Kidney capillary endothelial cell (primary cell): ENCODE data around the gene ABCC1.
"Not testable (repeated sequence)": the region's sequence is repeated elsewhere in the genome, so short reads cannot be mapped to it uniquely, and the experiment has no call there.

Experiments used
- DNase-seq: peaks from one replicate; pipeline ENCODE4 v3.0.0-alpha.2; 2018; ENCODE audit warnings: low spot score

The ABCC1 gene

DNA sequence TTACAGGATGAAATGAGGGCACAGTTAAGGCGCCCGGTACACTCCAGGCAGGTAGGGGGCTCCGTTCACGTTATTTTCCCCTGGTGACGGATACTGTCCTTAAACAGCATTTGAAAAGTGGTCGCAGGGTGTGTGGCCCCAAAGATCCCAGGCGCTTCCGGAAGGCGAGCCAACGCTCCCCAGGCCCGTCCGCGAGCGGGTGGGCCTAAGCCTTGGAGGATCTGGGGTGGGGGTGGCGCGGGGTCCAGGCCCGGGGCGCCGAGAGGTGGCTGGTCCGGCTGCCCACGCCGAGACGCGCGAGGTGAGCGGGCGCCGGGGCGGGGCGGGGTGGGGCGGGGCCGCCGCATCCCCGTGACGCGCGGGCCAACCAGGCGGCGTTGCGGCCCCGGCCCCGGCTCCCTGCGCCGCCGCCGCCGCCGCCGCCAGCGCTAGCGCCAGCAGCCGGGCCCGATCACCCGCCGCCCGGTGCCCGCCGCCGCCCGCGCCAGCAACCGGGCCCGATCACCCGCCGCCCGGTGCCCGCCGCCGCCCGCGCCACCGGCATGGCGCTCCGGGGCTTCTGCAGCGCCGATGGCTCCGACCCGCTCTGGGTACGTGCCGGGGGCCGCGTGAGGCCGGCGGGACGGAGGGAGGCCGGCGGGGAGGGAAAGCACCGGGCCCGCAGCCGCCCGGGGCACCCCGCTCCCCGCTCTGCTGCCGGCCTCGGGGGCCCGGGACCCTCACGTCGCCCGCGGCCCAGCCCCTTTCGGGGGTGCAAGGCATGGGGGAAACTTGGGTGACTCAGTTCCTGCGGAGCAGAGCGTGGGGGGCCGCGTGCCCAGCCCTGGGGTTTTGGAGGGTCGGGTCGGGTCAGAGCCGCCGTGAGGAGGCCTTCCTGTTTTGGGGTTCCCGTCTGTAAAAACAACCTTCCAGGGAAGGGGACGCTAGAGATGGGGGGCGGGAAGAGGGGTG lies at the start of gene ABCC1:
Gene ABCC1, plus strand, starts transcription at position 407 of the 951 bp plus-strand sequence. Its CDS starts 136 bp downstream, at position 543.
- DNase-seq = no peak

DNA sequence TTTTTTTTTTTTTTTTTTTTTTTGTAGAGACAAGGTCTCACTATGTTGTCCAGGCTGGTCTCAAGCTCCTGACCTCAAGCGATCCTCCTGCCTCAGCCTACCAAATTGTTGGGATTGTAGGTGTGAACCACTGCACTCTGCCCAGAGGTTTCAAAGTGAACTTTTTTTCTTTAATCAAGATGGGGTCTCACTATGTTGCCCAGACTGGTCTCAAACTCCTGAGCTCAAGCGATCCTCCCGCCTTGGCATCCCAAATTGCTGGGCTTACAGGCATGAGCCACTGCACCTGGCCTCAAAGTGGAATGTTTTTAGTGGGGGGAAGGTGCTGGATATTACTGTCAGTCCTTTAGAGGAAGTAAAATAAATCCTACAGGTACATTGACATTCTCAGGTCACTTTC lies 49.1 kb upstream of the ABCC1 start:
- no peak for DNase-seq

DNA sequence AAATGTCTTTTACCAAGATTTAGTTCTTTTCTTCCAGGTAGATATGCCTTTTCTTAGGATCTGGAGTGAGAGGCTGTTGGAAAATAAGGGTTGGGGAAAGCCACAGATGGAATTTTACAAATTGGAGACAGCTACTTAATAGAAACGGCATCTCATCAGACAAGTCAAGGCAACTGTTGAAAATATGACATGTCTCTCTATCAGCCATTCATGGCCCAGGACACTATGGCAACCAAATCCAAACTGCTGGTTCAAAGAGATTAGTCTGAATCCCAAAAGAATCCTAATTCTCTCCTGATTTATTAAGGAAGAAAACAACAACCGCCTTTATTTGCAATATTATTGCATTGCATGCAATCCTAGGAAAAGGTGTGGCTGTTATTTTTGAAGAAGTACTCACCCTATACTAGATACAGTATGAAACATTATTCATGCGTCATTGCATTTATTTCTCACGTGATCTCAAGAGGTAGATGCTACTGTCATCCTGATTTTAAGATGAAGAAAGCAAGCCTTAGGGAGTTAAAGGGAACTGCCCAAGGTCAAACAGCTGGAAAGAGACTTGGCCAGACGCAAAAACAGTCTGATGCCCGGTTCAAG lies 48.4 kb upstream of the ABCC1 start:
- no peak for DNase-seq

DNA sequence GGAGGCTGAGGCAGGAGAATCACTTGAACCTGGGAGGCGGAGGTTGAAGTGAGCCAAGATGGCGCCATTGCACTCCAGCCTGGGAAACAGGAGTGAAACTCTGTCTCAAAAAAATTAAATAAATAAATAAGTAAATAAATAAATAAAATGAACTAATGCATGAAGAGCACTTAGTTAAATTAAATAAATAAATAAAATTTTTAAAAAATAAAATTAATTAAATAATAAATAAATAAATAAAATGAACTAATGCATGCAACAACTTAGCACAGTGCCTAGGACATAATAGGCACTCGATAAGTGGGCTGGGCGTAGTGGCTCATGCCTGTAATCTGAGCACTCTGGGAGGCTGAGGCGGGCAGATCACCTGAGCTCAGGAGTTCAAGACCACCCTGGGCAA lies 45.5 kb upstream of the ABCC1 start:
- DNase-seq = no peak

DNA sequence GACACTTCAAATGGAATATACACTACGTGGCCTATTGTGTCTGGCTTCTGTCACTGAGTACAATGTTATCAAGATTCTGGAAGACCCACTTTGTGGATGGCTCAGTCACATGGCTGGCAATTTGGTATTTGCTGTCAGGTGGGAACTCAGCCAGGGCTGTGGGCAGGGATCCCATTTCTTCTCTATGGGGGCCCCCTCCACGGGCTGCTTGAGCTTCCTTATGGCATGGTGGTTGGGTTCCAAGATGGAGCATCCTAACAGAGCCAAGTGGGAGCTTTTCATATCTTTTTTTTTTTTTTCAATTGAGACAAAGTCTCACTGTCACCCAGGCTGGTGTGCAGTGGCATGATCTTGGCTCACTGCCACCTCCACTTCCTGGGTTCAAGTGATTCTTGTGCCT lies 43.0 kb upstream of the ABCC1 start:
- no peak for DNase-seq

DNA sequence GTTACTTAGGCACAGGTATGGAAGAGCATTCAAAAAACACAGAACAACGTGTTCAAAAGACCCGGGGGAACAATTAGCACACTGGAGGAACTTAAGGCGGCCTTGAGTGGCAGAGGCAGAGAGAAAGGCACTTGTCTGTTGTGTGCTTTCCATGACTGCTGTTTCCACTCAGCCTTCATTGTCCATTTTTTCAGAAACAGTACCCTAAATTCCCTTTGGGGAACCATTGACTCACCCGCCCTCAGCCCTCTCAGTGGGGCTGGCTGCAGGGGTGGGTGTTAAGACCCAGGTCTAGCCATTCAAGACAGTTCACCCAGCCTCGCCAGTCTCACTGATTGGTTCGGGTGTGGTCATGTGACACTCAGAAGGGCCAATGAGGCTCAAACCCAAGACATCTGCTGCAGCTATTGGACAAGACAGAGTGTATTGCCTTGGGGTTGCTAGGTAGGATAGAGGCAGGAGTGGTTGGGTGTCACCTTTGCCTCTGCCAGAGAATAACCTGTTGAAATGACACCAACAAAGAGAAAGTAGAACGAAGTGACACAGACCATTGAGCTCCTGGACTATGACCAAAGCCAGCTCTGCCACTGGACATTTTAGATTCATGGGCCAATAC lies 41.4 kb upstream of the ABCC1 start:
- no peak for DNase-seq

DNA sequence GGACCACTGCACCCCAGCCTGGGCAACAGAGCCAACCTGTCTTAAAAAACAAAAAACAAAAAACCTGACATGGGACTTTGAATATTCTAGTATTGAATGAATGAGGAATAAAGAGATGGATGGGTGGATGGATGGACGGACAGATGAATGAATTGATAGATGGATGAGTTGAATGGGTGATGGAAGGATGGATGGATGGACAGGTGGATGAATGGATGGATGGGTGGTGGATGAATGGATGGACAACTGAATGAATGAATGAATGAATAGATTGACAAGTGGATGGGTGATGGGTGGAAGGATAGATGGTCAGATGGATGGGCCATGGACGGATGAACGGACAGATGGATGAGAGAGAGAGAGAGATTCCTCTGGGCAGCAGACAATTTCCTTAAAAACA lies 38.2 kb upstream of the ABCC1 start:
- no peak for DNase-seq

DNA sequence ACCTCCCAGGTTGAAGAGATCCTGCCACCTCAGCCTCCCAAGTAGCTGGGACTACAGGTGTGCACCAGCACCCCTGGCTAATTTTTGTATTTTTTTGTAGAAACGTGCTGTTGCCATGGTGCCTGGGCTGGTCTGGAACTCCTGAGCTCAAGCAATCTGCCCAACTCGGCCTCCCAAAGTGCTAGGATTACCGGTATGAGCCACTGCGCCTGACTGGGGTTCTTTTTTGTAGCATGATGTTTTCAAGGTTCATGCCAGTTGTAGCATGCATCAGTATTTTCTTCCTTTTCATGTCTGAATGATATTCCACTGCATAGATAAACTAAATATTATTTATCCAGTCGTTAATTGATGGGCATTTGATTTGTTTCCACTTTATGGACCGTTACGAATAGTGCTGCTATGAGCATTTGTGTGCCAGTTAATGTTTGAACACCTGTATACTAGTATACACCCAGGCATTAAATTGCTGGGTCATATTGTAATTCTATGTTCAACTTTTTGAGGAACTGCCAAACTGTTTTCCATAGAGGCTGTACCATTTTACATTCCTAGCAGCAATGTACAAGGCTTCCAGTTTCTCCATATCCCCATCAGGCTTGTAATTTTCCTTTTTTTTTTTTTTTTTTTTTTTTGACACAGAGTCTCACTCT lies 36.2 kb upstream of the ABCC1 start:
- no peak for DNase-seq

DNA sequence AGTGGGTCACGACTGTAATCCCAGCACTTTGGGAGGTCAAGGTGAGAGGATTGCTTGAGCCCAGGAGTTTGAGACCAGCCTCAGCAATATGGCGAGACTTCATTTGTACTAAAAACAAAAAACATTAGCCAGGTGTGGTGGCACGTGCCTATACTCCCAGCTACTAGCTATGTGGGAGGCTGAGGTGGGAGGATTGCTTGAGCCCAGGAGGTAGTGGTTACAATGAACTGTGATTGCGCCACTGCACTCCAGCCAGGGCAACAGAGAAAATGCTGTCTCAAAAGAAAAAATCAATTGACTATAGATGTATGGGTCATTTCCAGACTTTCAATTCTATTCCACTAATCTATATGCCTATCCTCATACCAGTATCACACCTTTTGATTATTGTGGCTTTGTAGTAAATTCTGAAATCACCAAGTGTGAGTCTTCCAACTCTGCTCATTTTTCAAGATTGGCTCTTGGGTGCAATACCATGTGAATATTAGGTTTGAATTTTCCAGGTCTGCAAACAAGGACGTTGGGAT lies 33.8 kb upstream of the ABCC1 start:
- DNase-seq = no peak

DNA sequence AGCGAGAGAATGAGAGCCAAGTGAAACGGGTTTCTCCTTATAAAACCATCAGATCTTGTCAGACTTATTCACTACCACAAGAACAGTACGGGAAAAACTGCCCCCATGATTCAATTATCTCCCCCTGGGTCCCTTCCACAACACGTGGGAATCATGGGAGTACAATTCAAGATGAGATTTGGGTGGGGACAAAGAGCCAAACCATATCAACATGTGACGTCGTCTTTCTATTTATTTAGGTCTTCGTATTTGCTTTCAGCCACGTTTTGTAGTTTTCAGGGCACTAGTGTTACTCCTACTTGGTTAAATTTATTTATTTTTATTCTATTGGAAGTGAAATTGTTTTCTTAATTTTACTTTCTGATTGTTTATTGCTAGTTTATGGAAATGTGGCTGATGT lies 33.1 kb upstream of the ABCC1 start:
- DNase-seq = no peak

DNA sequence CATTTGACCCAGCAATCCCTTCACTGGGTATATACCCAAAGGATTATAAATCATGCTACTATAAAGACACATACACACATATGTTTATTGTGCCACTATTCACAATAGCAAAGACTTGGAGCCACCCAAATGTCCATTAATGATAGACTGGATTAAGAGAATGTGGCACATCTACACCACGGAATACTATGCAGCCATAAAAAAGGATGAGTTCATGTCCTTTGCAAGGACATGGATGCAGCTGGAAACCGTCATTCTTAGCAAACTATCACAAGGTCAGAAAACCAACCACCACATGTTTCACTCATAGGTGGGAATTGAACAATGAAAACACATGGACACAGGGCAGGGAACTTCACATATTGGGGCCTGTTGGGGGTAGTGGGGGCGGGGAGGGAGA lies 31.1 kb upstream of the ABCC1 start:
- not testable (repeated sequence) for DNase-seq

DNA sequence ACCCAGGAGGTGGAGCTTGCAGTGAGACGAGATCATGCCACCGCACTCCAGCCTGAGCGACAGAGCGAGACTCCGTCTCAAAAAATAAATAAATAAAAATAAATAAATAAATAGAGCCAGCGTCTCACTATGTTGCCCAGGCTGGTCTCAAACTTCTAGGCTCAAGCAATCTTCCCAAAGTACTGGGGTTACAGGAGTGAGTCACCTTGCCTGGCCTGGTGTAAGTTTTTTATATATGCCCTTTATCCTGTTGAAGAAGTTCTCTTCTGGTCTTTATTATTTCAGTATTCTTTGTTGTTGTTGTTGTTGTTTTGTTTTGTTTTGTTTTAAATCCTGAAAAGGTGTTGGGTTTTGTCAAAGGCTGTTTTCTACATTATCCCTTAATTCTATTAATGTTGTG lies 30.1 kb upstream of the ABCC1 start:
- DNase-seq = no peak

DNA sequence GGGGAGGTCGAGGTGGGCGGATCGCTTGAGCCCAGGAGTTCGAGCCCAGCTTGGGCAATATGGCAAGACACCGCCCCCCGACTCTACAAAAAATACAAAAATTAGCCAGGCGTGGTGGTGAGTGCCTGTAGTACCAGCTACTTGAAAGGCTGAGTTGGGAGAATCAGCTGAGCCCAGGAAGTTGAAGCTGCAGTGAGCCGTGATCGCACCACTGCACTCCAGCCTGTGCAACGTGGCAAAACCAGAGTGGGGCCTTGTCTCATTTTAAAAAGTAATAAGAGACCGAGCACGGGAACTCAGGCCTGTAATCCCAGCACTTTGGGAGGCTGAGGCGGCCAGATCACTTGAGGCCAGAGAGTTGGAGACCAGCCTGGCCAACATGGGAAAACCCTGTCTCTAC lies 24.4 kb upstream of the ABCC1 start:
- no peak for DNase-seq

DNA sequence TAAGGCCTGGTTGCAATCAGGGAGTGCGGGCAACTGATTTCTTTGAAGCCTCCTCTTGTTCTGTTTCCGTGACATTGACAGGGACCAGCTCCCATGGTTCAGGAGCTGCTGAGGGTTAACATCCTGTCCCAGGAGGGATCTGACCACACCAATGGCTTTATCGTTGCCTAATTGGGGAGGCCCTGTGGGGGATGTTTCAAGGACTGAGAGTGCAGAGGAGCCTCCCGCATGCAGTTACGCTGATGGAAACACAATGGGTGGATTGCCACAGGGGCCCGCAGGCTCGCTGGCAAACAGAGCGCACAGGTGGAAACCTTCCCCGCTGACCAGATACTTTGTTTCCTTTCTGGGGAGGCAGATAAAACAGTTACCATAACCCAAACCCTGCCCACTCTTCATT lies 23.8 kb upstream of the ABCC1 start:
- no peak for DNase-seq

DNA sequence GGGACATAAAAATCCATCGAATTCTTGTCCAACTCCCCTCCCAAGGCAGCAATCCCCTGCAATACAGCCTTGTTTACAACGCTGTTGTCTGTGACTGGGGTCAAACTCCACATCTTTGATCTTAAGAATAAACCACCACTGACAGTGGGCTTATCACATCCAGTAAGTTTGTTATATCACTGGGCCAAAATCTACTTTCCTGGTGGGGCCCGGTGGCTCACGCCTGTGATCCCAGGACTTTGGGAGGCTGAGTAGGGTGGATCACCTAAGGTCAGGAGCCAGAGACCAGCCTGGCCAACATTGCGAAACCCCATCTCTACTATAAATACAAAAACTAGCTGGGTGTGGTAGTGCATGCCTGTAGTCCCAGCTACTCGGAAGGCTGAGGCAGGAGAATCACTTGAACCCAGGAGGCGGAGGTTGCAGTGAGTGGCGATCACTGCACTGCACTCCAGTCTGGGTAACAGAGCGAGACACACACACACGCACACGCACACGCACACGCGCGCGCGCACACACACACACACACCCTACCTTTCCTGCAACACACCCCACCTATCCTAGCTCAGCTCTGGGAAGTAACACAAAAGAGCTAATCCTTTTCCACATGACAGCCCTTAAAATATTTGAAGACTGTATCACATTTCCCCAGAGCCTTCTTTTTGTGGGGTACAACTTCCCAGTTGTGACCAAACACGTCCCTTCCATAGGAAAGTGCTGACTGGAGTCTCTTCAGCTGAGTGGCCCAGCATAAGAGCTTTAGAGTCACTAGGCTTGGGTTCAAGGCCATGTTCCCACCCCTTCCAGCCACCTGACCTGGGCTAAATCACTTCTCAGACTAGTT lies 20.9 kb upstream of the ABCC1 start:
- no peak for DNase-seq

DNA sequence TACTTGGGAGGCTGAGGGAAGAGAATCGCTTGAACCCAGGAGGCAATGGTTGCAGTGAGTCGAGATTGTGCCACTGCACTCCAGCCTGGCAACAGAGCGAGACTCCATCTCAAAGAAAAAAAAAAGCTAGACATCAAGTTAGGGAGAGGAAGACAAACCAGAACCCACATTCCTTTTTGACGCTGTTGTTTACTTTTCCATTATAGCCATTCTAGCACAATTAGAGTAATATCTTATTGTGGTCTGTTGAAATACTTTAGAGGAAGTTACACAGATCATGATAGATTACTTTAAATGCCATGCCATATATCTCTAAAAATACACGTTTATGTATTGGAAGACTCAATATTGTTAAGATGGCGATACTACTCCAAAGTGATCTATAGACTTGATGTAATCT lies 16.5 kb upstream of the ABCC1 start:
- DNase-seq = no peak

DNA sequence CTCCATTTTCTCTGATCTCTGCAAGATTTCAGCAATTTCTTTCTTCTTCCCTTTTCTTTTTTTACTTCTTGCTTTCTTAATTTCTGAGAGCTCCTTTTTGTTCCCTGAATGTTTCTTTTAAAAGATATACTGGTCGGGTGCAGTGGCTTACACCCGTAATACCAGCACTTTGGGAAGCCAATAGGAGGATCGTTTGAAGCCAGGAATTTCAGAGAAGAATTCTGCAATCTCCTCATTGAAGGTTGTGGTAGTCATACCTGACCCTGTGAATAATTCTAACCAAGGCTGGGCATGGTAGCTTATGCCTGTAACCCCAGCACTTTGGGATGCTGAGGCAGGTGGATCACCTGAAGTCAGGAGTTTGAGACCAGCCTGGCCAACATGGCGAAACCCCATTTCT lies 15.6 kb upstream of the ABCC1 start:
- no peak for DNase-seq

DNA sequence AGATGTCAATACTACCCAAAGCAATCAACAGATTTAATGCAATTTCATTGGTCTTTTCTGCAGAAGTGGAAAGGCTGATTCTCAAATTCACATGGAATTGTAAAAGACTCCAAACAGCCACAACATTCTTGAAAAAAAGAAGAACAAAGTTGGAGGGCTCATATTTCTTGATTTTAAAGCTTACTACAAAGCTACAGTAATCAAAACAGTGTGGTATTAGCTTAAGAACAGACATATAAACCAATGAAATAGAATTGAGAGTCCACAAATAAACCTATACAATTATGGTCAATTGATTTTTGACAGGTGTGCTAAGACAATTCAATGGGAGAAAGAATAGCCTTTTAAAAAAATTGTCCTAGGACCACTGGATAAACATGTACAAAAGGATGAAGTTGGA lies 14.4 kb upstream of the ABCC1 start:
- DNase-seq = no peak

DNA sequence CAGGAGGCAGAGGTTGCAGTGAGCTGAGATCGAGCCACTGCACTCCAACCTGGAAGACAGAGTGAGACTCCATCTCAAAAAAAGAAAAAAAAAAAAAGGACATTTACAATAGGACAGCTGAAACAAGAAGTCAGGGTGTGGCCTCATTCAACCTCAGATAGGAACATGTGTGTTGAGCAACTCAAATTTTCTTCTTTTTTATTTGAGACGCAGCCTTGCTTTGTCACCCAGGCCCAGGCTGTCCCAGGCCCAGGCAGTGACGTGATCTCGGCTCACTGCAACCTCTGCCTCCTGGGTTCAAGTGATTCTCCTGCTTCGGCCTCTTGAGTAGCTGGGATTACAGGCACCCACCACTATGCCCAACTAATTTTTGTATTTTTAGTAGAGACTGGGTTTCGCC lies 12.6 kb upstream of the ABCC1 start:
- DNase-seq = not testable (repeated sequence)

DNA sequence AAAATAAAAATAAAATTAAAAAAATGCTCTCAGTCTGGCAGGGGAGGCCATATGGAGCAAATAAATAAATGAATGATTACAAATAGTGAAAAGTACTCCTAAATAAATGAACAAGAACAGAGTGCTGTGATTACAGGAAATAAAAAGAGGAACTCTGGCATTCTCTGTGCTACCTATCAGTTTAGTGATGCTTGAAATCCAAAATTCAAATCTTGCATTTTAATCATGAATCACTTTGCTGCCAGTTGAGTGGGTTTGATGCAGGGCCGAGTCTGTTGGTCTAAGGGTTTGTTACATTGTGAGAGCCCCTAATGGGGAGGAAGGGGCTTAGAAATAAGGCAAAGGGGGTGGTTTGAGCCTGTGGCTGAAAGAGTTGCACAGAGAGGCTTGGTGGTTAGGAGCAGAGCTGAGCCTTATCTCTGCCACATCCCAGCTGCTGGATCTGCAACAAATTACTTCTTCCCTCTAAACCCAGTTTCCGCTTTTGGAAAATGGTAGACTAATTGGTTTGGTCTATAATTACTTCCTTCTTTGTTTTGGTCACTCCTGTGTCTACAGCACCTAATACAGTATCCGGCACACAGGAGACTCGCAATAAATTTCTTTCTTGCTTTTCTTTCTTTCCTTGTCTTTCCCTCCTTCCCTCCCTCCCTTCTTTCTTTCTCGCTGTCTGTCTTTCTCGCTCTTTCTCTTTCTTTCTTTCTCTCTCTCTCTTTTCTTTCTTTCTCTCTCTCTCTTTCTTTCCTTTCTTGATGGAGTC lies 6.3 kb upstream of the ABCC1 start:
- no peak for DNase-seq
